Measurements from ENCODE around the gene PROKR2.

PROKR2 gene

GRCh38 chr20:5316188-5317158 lies at the start of gene PROKR2:
Gene PROKR2, minus strand, starts transcription at chr20:5316954. Its CDS starts 2,585 bp downstream, at chr20:5314369.
- Mint-ChIP-seq H3K9me3 (peaks cover 2% of the 10 kb centered on the region), H3K27me3 (peaks cover 57% of the 10 kb centered on the region)
- no peak for ATAC-seq

GRCh38 chr20:5364997-5365597 lies 48.3 kb upstream of the PROKR2 start:
- Mint-ChIP-seq H3K36me3 (no peaks in the 10 kb centered on the region), H3K27ac (no peak overlapping the region), H3K27me3 (peaks cover 24% of the 10 kb centered on the region), H3K4me1 (no peaks in the 10 kb centered on the region), H3K4me3 (no peak overlapping the region), H3K9me3 (peaks cover 17% of the 10 kb centered on the region)
- no peak for ATAC-seq

More at GRCh38 chr20:5316188-5317158, at the start of gene PROKR2:
- no peak within 1 kb of the TSS for H3K27ac Mint-ChIP-seq
- no peak within 1 kb of the TSS for H3K4me3 Mint-ChIP-seq
- H3K4me1 Mint-ChIP-seq = no peaks in the 10 kb centered on the region
- H3K36me3 Mint-ChIP-seq = no peaks in the 10 kb centered on the region

DNA sequence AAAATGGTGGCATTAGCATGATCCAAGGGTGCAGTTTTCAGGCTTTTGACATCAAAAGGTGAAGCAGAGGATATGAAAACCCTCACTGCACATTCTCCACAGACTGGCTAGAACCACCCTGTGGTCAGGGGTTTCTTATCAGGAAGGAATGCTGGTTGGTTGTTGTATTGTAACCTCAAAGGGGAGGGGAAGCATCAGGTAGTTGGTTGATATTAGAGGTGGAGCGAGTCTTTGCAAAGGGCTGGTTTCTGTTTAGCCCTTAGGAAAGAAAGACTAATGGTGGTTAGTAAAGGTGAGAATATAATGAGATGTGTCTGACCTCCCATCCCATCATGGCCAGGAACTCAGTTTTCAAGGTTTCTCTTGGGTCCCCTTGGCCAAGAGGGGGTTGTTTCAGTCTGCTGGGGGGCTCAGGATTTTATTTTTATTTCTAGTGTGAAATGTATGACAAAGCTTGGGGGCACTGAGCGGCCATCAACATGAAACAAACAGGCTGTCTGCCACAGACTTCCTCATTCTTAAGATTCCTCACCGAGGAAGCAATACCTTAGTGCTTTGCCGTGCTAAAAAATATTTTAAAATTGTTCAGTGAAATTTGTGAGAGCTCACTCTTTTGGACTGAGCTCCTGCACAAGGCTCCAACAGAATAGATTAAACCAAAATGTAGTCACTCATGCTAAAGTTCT lies 47.5 kb upstream of the PROKR2 start:
- H3K4me3 Mint-ChIP-seq = no peak overlapping the region
- no peaks in the 10 kb centered on the region for H3K4me1 Mint-ChIP-seq
- ATAC-seq = no peak
- H3K27me3 Mint-ChIP-seq = peaks cover 22% of the 10 kb centered on the region
- no peaks in the 10 kb centered on the region for H3K36me3 Mint-ChIP-seq
- peaks cover 21% of the 10 kb centered on the region for H3K9me3 Mint-ChIP-seq
- H3K27ac Mint-ChIP-seq = no peak overlapping the region

DNA sequence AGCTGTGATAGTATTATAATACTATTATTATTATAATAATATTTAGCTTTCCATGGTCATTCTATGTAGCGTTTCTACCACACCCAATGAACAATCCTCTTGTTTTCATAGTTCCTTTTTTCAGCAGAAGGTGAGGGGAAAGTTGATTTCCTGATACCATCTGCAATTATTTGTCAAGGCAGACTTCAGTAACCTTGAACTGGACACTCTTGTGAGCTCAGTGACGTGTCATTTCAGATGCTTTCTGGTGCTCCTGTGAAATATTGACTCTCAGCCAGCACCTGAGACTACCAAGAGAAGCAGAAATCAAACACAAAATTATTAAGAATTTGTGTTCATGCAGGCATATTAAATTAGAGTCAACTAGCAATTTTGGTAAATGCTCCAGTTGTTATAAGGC lies 46.0 kb upstream of the PROKR2 start:
- Mint-ChIP-seq H3K4me3 (no peak overlapping the region), H3K9me3 (peaks cover 26% of the 10 kb centered on the region), H3K27me3 (peaks cover 22% of the 10 kb centered on the region), H3K4me1 (no peaks in the 10 kb centered on the region), H3K27ac (no peak overlapping the region), H3K36me3 (no peaks in the 10 kb centered on the region)
- no peak for ATAC-seq

DNA sequence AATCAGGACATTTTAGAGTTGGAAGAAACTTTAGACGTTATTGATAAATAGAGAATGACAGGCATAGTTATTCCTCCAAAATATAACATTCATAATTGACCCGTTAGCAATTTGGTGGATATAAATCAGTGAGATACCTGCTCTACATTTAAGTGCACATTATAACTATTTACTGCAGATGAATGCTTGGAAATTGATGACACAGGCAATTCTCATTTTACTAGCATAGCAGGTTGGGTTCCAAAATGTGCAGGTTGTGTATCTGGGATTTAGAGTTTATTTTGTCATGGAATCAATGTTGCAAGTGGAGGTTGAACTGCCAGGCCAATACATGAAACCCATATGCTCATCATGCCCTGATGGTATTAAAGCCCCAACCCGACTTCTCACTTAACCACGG lies 44.4 kb upstream of the PROKR2 start:
- Mint-ChIP-seq H3K4me3 (no peak overlapping the region), H3K36me3 (no peaks in the 10 kb centered on the region), H3K27me3 (peaks cover 13% of the 10 kb centered on the region), H3K9me3 (peaks cover 21% of the 10 kb centered on the region), H3K4me1 (no peaks in the 10 kb centered on the region), H3K27ac (no peak overlapping the region)
- no peak for ATAC-seq

- Mint-ChIP-seq H3K36me3 (no peaks in the 10 kb centered on the region), H3K4me1 (no peaks in the 10 kb centered on the region), H3K27ac (no peak overlapping the region), H3K9me3 (peaks cover 13% of the 10 kb centered on the region), H3K27me3 (no peaks in the 10 kb centered on the region), H3K4me3 (no peak overlapping the region)
- ATAC-seq = no peak
Observed at GRCh38 chr20:5357946-5358345, 41.2 kb upstream of the PROKR2 start.

DNA sequence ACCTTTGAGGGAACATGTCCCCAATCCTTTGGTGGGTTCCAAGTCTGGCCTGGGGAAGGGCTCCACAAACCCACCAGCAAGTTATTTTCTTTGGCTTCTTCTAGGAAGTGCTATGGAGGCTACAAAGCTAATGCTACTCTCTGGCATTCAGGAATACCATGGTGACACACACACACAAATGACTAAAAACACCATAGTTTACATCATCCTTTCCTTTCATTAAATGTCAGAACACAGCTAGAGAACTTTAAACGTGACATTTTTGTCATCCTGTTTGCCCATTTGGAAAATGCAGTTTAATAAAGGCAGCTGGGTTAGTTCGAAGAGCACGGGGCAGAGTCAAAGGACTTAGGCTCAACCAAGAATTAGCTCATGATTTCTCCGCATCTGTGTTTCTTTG lies 40.2 kb upstream of the PROKR2 start:
- ATAC-seq = no peak
- H3K27ac Mint-ChIP-seq = no peak overlapping the region
- no peaks in the 10 kb centered on the region for H3K36me3 Mint-ChIP-seq
- H3K4me1 Mint-ChIP-seq = no peaks in the 10 kb centered on the region
- H3K9me3 Mint-ChIP-seq = peaks cover 13% of the 10 kb centered on the region
- peaks cover 4% of the 10 kb centered on the region for H3K27me3 Mint-ChIP-seq
- H3K4me3 Mint-ChIP-seq = no peak overlapping the region

DNA sequence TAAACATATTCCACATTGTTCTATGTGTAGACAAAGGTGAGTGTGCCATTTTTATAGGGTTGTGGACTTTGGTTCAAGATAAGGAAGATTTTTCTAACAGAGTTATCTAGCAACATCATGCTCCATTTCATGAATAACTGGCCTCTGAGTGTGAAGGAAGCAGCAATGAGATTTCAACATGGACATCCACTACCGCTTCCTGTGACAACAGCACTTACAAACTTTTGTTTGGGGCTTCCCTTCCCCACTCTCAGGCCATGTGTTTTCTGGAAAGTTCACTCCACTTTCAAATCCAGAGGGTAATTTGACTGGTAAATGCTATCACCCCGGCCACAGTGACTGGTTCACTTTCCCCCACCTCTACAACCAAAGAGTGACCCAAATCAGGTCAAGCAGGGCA lies 38.1 kb upstream of the PROKR2 start:
- Mint-ChIP-seq H3K36me3 (no peaks in the 10 kb centered on the region), H3K4me3 (no peak overlapping the region), H3K4me1 (no peaks in the 10 kb centered on the region), H3K27me3 (peaks cover 23% of the 10 kb centered on the region), H3K27ac (no peak overlapping the region), H3K9me3 (peaks cover 9% of the 10 kb centered on the region)
- no peak for ATAC-seq

DNA sequence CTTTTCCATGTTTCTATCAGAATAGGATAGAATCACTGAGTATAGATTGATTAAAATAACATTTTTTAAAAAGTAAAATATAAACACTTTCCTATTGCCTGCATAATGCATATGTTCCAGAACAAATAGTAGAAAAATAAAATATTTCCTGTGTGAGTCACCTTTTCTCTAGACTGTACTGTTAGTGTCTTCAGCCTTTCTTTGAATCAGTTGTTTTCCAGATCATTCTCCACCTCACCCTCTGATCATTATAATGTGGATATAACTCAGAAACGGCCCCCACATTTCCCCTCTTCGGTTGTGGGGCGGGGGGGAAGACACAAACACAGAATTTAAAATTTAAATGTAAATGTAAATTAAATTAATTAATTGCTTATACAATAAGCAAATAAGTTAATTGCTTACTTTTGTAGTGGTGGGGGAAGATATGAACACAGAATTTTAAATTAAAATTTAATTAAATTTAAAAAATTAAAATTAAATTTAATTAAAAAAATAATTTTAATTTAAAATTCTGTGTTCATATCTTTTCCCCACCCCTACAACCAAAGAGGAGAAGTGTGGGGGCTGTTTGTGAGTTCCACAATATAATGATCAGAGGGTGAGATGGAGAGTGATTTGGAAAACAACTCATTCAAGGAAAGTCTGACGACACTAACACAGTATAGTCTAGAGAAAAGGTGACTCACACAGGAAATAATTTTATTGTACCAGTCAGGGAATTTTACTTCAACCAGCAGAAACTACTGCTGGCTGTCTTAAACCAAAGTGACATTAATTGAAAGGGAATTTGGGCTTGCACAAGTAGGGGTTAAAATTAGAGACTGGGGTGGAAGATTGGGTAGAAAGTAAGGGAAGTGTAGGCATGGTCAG lies 37.1 kb upstream of the PROKR2 start:
- Mint-ChIP-seq H3K4me1 (no peaks in the 10 kb centered on the region), H3K36me3 (no peaks in the 10 kb centered on the region), H3K27me3 (peaks cover 23% of the 10 kb centered on the region), H3K27ac (no peak overlapping the region), H3K4me3 (no peak overlapping the region), H3K9me3 (peaks cover 4% of the 10 kb centered on the region)
- ATAC-seq = no peak

DNA sequence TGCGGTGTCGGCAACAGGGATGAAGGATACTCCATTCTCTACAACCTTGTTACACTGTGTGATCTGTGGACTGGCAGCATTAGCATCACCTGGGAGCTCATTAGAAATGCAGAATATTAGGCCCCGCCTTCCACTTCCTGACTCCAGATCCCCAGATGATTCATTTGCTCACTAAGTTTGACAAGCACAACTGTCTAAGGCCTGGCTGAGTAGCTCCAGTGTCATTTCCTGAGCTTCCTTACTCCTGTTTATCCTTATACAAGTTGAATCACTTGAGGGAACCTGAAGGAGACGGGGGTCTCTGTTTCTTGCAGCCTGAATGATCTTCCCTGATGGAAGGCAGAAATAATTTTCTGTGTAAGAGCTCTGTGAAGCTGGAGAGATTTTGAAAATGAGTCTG lies 32.7 kb upstream of the PROKR2 start:
- Mint-ChIP-seq H3K36me3 (no peaks in the 10 kb centered on the region), H3K27me3 (peaks cover 23% of the 10 kb centered on the region), H3K4me1 (no peaks in the 10 kb centered on the region), H3K27ac (no peak overlapping the region), H3K4me3 (no peak overlapping the region), H3K9me3 (no peaks in the 10 kb centered on the region)
- ATAC-seq = no peak

DNA sequence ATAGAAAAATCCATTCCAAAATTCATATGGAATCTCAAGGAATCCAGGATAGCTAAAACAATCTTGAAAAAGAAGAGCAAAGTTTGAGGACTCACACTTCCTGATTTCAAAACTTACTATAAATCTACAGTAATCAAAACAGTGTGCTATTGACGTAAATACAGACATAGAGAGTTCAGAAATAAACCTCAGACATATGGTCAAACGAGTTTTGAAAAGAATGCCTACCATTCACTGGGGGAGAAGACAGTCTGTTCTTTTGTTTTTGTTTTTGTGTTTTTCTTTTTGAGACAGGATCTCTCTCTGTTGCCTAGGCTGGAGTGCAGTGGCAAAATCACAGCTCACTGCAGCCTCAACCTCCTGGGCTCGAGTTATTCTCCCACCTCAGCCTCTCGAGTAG lies 25.3 kb upstream of the PROKR2 start:
- Mint-ChIP-seq H3K4me3 (no peak overlapping the region), H3K27ac (no peak overlapping the region), H3K36me3 (no peaks in the 10 kb centered on the region)

GRCh38 chr20:5331340-5331739 lies 14.6 kb upstream of the PROKR2 start:
- Mint-ChIP-seq H3K4me3 (no peak overlapping the region), H3K9me3 (peaks cover under 1% of the 10 kb centered on the region), H3K27ac (no peak overlapping the region), H3K36me3 (no peaks in the 10 kb centered on the region), H3K27me3 (peaks cover 39% of the 10 kb centered on the region), H3K4me1 (no peaks in the 10 kb centered on the region)
- no peak for ATAC-seq

More for the DNA sequence above, 25.3 kb upstream of the PROKR2 start:
- Mint-ChIP-seq H3K27me3 (peaks cover 14% of the 10 kb centered on the region), H3K9me3 (peaks cover 6% of the 10 kb centered on the region), H3K4me1 (no peaks in the 10 kb centered on the region)
- ATAC-seq = no peak

- ATAC-seq = no peak
- Mint-ChIP-seq H3K4me3 (no peak overlapping the region), H3K36me3 (no peaks in the 10 kb centered on the region), H3K27ac (no peak overlapping the region), H3K4me1 (no peaks in the 10 kb centered on the region), H3K27me3 (peaks cover 43% of the 10 kb centered on the region), H3K9me3 (peaks cover 3% of the 10 kb centered on the region)
Observed at GRCh38 chr20:5328268-5328667, 11.5 kb upstream of the PROKR2 start.

- Mint-ChIP-seq H3K4me3 (no peak overlapping the region), H3K9me3 (peaks cover 3% of the 10 kb centered on the region), H3K27me3 (peaks cover 52% of the 10 kb centered on the region), H3K36me3 (no peaks in the 10 kb centered on the region), H3K4me1 (no peaks in the 10 kb centered on the region), H3K27ac (no peak overlapping the region)
- ATAC-seq = no peak
Observed at GRCh38 chr20:5327356-5327755, 10.6 kb upstream of the PROKR2 start.

DNA sequence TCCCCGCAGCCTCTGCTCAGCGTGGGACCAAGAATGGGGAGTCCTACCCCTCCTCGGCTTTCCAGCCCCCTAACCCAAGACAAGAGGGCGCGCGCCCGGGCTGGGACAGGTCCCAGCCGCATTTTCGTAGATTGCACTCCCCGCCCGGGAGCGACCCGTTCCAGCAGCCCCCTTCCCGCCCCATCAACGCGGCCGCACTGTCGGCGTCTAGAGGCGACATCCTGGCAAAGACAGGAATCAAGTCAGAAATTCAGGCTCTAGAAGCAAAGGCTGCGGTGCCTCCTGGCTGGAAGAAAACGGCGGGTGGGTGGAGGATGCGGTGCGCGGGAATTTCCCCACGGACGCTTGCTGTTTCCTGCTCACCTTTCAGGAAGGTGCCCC lies 957 bp downstream of the PROKR2 start:
- peaks cover 57% of the 10 kb centered on the region for H3K27me3 Mint-ChIP-seq
- no peaks in the 10 kb centered on the region for H3K4me1 Mint-ChIP-seq
- no peak for ATAC-seq
- H3K36me3 Mint-ChIP-seq = no peaks in the 10 kb centered on the region
- no peak overlapping the region for H3K27ac Mint-ChIP-seq
- no peak overlapping the region for H3K4me3 Mint-ChIP-seq
- peaks cover 5% of the 10 kb centered on the region for H3K9me3 Mint-ChIP-seq

All from stimulated activated memory B cell treated with anti-CD40 and anti-IgM and Interleukin-4, amounts not matched to agents 10 μg/mL and 1 μg/mL and 100 μg/mL, for 72 hours (primary cell).